SK-N-MC (cell line): Measurements from ENCODE around the gene ZBTB3.

Experiments used
- EZH2 ChIP-seq: fragments of 200-600 bp; sonication (generic); IDR thresholded peaks from one replicate; pipeline ENCODE4 v1.6.1; 2017; ENCODE audit warnings: antibody characterized with exemption
- FOXP2 ChIP-seq: optimal IDR thresholded peaks from 2 replicates; pipeline ENCODE3; 2011; ENCODE audit warnings: mild to moderate bottlenecking, moderate library complexity; ENCODE audit not compliant: insufficient read depth; ENCODE audit errors: extremely low read length, control extremely low read depth
- POLR2AphosphoS5 ChIP-seq: IDR thresholded peaks from 2 replicates; pipeline ENCODE4 v1.6.1; 2012; ENCODE audit warnings: mild to moderate bottlenecking, low read depth, low read length, borderline replicate concordance

DNA sequence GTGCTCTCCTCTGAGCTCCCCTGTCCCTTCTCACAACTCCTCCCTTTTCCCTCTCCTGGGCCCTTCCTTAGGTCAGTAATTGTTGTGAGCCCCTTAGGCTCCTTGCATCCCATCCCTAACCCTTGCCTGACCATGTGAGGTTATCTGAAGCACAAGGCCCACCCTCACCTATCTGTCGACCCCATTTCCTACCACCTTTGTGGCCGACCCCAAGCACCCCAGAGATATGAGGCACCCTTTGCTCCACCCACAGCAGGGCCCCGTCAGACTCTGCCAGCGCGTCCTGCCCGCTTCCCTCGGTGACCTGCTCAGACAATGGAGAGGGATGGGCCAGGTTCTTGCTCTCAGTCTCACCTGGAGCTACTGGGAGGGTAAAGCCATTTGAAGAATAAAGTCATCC is 45.2 kb downstream of the ZBTB3 start:
- TF ChIP-seq POLR2AphosphoS5 (no peak), EZH2 (no peak), FOXP2 (no peak)
